NCI-H1436 (cell line): Measurements from ENCODE around the gene SMARCA2.
"Not testable (repeated sequence)": the region's sequence is repeated elsewhere in the genome, so short reads cannot be mapped to it uniquely, and the experiment has no call there.

Experiments
- DNase-seq: peaks from one replicate; lab custom pipeline; 2025; lab: John Stamatoyannopoulos, UW

SMARCA2 gene

GRCh38 chr9:2144619-2145018 is 129.5 kb downstream of the SMARCA2 start:
- no peak for DNase-seq

- DNase-seq: no peak
Measured at GRCh38 chr9:2145746-2146145, 130.6 kb downstream of the SMARCA2 start.

GRCh38 chr9:2146700-2147099 is 131.6 kb downstream of the SMARCA2 start:
- DNase-seq: not testable (repeated sequence)

GRCh38 chr9:2150338-2150737 is 135.2 kb downstream of the SMARCA2 start:
- no peak for DNase-seq

- DNase-seq: no peak
Measured at GRCh38 chr9:2151171-2151570, 136.0 kb downstream of the SMARCA2 start.

- DNase-seq: no peak
Measured at GRCh38 chr9:2152966-2153629, 138.0 kb downstream of the SMARCA2 start.

- DNase-seq: no peak
Measured at GRCh38 chr9:2153630-2154217, 138.6 kb downstream of the SMARCA2 start.

GRCh38 chr9:2154731-2155130 is 139.6 kb downstream of the SMARCA2 start:
- DNase-seq: no peak

- DNase-seq: no peak
Measured at GRCh38 chr9:2155966-2156365, 140.8 kb downstream of the SMARCA2 start.

- no peak for DNase-seq
Measured at GRCh38 chr9:2157277-2158110, 142.3 kb downstream of the SMARCA2 start.

GRCh38 chr9:2158111-2158610 is 143.0 kb downstream of the SMARCA2 start:
- DNase-seq: no peak

- DNase-seq: no peak
Measured at GRCh38 chr9:2158766-2159430, 143.8 kb downstream of the SMARCA2 start.

- no peak for DNase-seq
Measured at GRCh38 chr9:2159521-2160454, 144.6 kb downstream of the SMARCA2 start.

- DNase-seq: no peak
Measured at GRCh38 chr9:2161661-2162060, 146.5 kb downstream of the SMARCA2 start.

- DNase-seq: no peak
Measured at GRCh38 chr9:2163231-2163885, 148.2 kb downstream of the SMARCA2 start.

- DNase-seq: no peak
Measured at GRCh38 chr9:2164268-2164667, 149.1 kb downstream of the SMARCA2 start.

- DNase-seq: no peak
Measured at GRCh38 chr9:2166203-2166602, 151.1 kb downstream of the SMARCA2 start.

GRCh38 chr9:2169035-2169434 is 153.9 kb downstream of the SMARCA2 start:
- DNase-seq: no peak

GRCh38 chr9:2170722-2171121 is 155.6 kb downstream of the SMARCA2 start:
- DNase-seq: no peak

- peak; percentile 49 for DNase-seq
Measured at GRCh38 chr9:2173170-2173569, 158.0 kb downstream of the SMARCA2 start.

GRCh38 chr9:2173861-2174260 is 158.7 kb downstream of the SMARCA2 start:
- DNase-seq: no peak
